GM23248 (cell line): ENCODE results near the gene EFCAB6.

ENCODE experiments used
- EZH2 ChIP-seq: fragments of 200-600 bp; sonication (generic); IDR thresholded peaks from 2 replicates; pipeline ENCODE4 v1.6.1; 2018; ENCODE audit warnings: antibody characterized with exemption, mild to moderate bottlenecking; ENCODE audit not compliant: insufficient read depth, poor library complexity, severe bottlenecking
- EZH2phosphoT487 ChIP-seq: fragments of 200-600 bp; sonication (generic); IDR thresholded peaks from 2 replicates; pipeline ENCODE4 v1.6.1; 2018; ENCODE audit warnings: antibody characterized with exemption, moderate library complexity, mild to moderate bottlenecking, low read depth; ENCODE audit not compliant: insufficient read depth

DNA sequence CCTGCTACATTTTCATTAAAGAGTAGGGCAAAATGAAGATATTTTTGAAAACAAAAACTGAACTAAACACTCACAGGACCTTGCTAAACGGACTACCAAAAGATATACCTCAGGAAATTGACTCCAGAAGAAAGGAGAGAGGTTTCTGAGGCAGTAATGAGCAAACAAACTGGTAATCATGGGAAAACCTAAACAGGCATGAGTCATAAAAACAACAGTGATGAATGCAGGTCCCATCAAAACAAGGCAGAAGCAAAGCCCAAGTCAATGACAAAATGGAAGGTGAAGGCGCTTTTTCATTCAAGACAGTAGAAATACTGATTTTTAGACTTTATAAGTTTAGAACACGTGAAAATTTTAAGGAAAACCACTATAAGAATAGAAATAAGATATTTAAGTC, 104.5 kb downstream of the EFCAB6 start:
- TF ChIP-seq EZH2phosphoT487, result no peak
- no peak for TF ChIP-seq EZH2
